Endothelial cell of umbilical vein (primary cell): ENCODE measurements around the gene FADS2. TPM values are rescaled to one million over a fixed set of nuclear protein-coding genes. Genes with fewer than 3 reads are reported as not detected.

Experiments used
- BruUV-seq: library from RNA; stranded (reverse); fragments of 400-500 nt; replicated peaks from 2 replicates; lab custom pipeline; 2021; lab: Mats Ljungman, UMichigan
- CTCF ChIA-PET: fragments of 300-600, 350-600 bp; sonication (Branson Sonifier 250); formaldehyde crosslinking; loops from one replicate; lab custom pipeline; 2021; ENCODE audit warnings: antibody characterized with exemption, inconsistent platforms; lab: Charles Lee
- POLR2A ChIA-PET: fragments of 300-600, 350-600 bp; sonication (Branson Sonifier 250); formaldehyde crosslinking; loops from one replicate; lab custom pipeline; 2021; ENCODE audit warnings: antibody characterized with exemption, inconsistent platforms; lab: Charles Lee
- DNase-seq: peaks from one replicate; pipeline ENCODE4 v3.0.0-alpha.2; 2011; ENCODE audit warnings: low read depth, low spot score
- FAIRE-seq: peaks from 2 replicates; lab custom pipeline; 2011; peaks lifted over from hg19 to GRCh38; lab: Jason Lieb, UNC
- H2AFZ ChIP-seq: 2 replicates; pipeline ENCODE4 v1.6.0; 2012; ENCODE audit warnings: low read depth, low read length, control low read depth, inconsistent platforms
- H3K27ac ChIP-seq: 2 replicates; pipeline ENCODE4 v1.5.1; 2011; ENCODE audit warnings: low read depth, mild to moderate bottlenecking, control low read depth, low read length, moderate library complexity; ENCODE audit not compliant: insufficient read depth
- H3K27me3 ChIP-seq, 2 experiments: 2 replicates each; pipeline versions ENCODE4 v1.6.0 to v1.6.1; 2011; ENCODE audit warnings: low read length in 2 of 2, mixed read lengths in 1 of 2; ENCODE audit not compliant: control insufficient read depth in 2 of 2, insufficient read depth in 2 of 2
- H3K36me3 ChIP-seq, 2 experiments: 2 replicates in 1 of 2; 3 replicates in 1 of 2; pipeline ENCODE4 v1.5.1; 2011; ENCODE audit warnings: low read length in 2 of 2, mild to moderate bottlenecking in 1 of 2, moderate library complexity in 1 of 2; ENCODE audit not compliant: control insufficient read depth in 2 of 2, insufficient read depth in 2 of 2; ENCODE audit errors: extremely low read depth in 1 of 2
- H3K4me1 ChIP-seq: 3 replicates; pipeline ENCODE4 v1.5.1; 2011; ENCODE audit warnings: mild to moderate bottlenecking, low read length; ENCODE audit not compliant: control insufficient read depth, insufficient read depth; ENCODE audit errors: extremely low read depth
- H3K4me2 ChIP-seq: 2 replicates; pipeline ENCODE4 v1.6.1; 2011; ENCODE audit warnings: low read length, control low read depth, mixed read lengths; ENCODE audit not compliant: insufficient read depth
- H3K4me3 ChIP-seq, 3 experiments: fragments of 200-600 bp in 1 of 3; sonication (generic), shearing (Covaris generic) in 1 of 3; replicated peaks in 1 of 3; 2 replicates each; pipeline ENCODE4 v1.5.1; 2011 to 2016; ENCODE audit warnings: control low read depth in 3 of 3, low read length in 3 of 3, mild to moderate bottlenecking in 2 of 3, inconsistent platforms in 1 of 3, low read depth in 1 of 3, moderate library complexity in 1 of 3; ENCODE audit not compliant: insufficient read depth in 1 of 3
- H3K79me2 ChIP-seq: 2 replicates; pipeline ENCODE4 v1.6.0; 2012; ENCODE audit warnings: low read length, inconsistent platforms; ENCODE audit not compliant: control insufficient read depth, insufficient read depth
- H3K9ac ChIP-seq: replicated peaks from 2 replicates; pipeline ENCODE3; 2011; ENCODE audit warnings: low read length, control low read depth; ENCODE audit not compliant: insufficient read depth; ENCODE audit errors: extremely low read depth
- H3K9me1 ChIP-seq: replicated peaks from 3 replicates; pipeline ENCODE4 v1.6.0; 2011; ENCODE audit warnings: mild to moderate bottlenecking, low read length; ENCODE audit not compliant: control insufficient read depth, insufficient read depth; ENCODE audit errors: extremely low read depth
- H3K9me3 ChIP-seq: replicated peaks from 2 replicates; pipeline ENCODE4 v1.5.1; 2012; ENCODE audit warnings: low read length, inconsistent platforms; ENCODE audit not compliant: control insufficient read depth, insufficient read depth
- H4K20me1 ChIP-seq: replicated peaks from 2 replicates; pipeline ENCODE3; 2011; ENCODE audit warnings: mild to moderate bottlenecking, low read length; ENCODE audit not compliant: control insufficient read depth, insufficient read depth; ENCODE audit errors: extremely low read depth
- EZH2 ChIP-seq: IDR thresholded peaks from 2 replicates; pipeline ENCODE4 v1.6.1; 2012; ENCODE audit warnings: borderline replicate concordance, low read depth, mild to moderate bottlenecking, moderate library complexity, low read length, inconsistent platforms; ENCODE audit not compliant: severe bottlenecking
- FOS ChIP-seq: IDR thresholded peaks from 2 replicates; pipeline ENCODE4 v1.6.1; 2011; ENCODE audit warnings: mild to moderate bottlenecking, low read length, moderate library complexity, borderline replicate concordance; ENCODE audit not compliant: insufficient read depth
- GATA2 ChIP-seq: IDR thresholded peaks from 2 replicates; pipeline ENCODE4 v1.7.0; 2011; ENCODE audit warnings: low read depth, mild to moderate bottlenecking, moderate library complexity, mixed read lengths, low read length; ENCODE audit not compliant: insufficient read length, insufficient read depth
- MYC ChIP-seq: IDR thresholded peaks from one replicate; pipeline ENCODE4 v1.6.1; 2011; ENCODE audit warnings: mild to moderate bottlenecking, low read depth, low read length
- POLR2A ChIP-seq: IDR thresholded peaks from 2 replicates; pipeline ENCODE4 v1.6.1; 2012; ENCODE audit warnings: low read depth, mild to moderate bottlenecking, control low read depth, low read length
- POLR2AphosphoS5 ChIP-seq: IDR thresholded peaks from 2 replicates; pipeline ENCODE4 v1.6.1; 2012; ENCODE audit warnings: low read depth, mild to moderate bottlenecking, control low read depth, low read length, moderate library complexity; ENCODE audit not compliant: insufficient read depth
- dilution Hi-C: fragments of 300-500 bp; cut with MboI; formaldehyde crosslinking; loops from one replicate; pipeline ENCODE4 v1.15.0; 2019; ENCODE audit warnings: low sequenced_read_pairs; ENCODE audit not compliant: extremely low pct_ligation_motif_present
- intact Hi-C: fragments of 100-400 bp; cut with micrococcal nuclease; formaldehyde crosslinking; loops from one replicate; pipeline ENCODE4 v1.10.0; 2022
- polyA plus RNA-seq, 4 experiments: library from polyadenylated mRNA; depleted of rRNA in 3 of 4; stranded (reverse) in 3 of 4; unstranded in 1 of 4; fragments of >200 nt; gene quantifications; 2 replicates each; pipeline versions ENCODE4 v1.2.1 to v1.2.3, GENCODE V29; 2011 to 2012; ENCODE audit warnings: missing spikeins in 1 of 4
- total RNA-seq: library from RNA; stranded (reverse); gene quantifications from 2 replicates; pipeline ENCODE4 v1.2.3, GENCODE V29; 2021
- TF ChIP-seq, protein P1 (sequence below): IDR thresholded peaks from 2 replicates; pipeline ENCODE4 v1.6.1; 2011; ENCODE audit not compliant: insufficient read depth, insufficient read length
- TF ChIP-seq, protein P2 (sequence below), 2 donors: IDR thresholded peaks; 1 replicate in 1 of 2; 2 replicates in 1 of 2; pipeline ENCODE4 v1.5.1; 2011; ENCODE audit warnings: low read length in 2 of 2, mild to moderate bottlenecking in 2 of 2, moderate library complexity in 2 of 2, control low read depth in 1 of 2, inconsistent platforms in 1 of 2, low read depth in 1 of 2; ENCODE audit not compliant: insufficient read depth in 1 of 2; ENCODE audit errors: extremely low read depth in 1 of 2

FADS2 gene
- total and polyA plus RNA-seq, 2 donors (not counting 3 experiments of a cell fraction or from before 2014, with no cell fraction given) = 668 to 898 TPM

DNA sequence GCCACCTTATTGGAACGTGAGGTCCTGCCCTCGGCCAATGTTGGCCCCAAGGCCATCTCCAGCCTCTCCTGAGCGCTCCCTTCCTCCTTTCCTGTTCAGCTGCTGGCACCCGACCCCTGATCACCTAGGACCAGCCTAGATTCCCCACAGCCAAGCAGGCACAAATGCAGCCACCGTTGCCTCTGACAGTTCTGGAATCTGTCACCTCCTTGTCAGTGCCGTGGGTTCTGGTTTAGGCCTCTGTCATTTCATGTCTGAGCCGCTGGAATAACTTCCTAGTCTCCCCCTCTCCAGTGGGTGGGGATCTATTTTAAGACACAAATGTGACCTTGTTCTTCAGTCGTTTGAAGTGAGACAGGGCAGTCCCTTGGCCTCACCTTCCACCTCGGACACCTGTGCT, 33.5 kb downstream of the FADS2 start:
- Histone ChIP-seq H4K20me1 (no peaks in the 10 kb centered on the region), H3K9ac (no peak overlapping the region), H3K27me3 (no peaks in the 10 kb centered on the region), H3K4me2 (no peak overlapping the region), H3K9me3 (no peaks in the 10 kb centered on the region), H3K4me3 (no peak overlapping the region), H2AFZ (no peak overlapping the region), H3K4me1 (no peaks in the 10 kb centered on the region), H3K27ac (no peak overlapping the region), H3K79me2 (no peaks in the 10 kb centered on the region), H3K36me3 (peaks cover 22 to 42% of the 10 kb centered on the region in 2 experiments), H3K9me1 (no peaks in the 10 kb centered on the region)
- dilution Hi-C loops = no loop called here
- CTCF ChIA-PET = interaction anchor here (0.6 to 1.5 kb wide), 2 partner anchors 220 to 1908 kb away, joined by 3 to 5 read pairs; no protein-coding TSS in a partner anchor
- POLR2A ChIA-PET = no interaction called here
- no peak for DNase-seq
- intact Hi-C loops = no loop called here
- no peak for FAIRE-seq
- TF ChIP-seq POLR2A (no peak), EZH2 (no peak), FOS (no peak), GATA2 (no peak), POLR2AphosphoS5 (no peak), MYC (no peak)
- TF ChIP-seq, protein P1, sequence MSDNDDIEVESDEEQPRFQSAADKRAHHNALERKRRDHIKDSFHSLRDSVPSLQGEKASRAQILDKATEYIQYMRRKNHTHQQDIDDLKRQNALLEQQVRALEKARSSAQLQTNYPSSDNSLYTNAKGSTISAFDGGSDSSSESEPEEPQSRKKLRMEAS = no peak
- TF ChIP-seq, protein P2, sequence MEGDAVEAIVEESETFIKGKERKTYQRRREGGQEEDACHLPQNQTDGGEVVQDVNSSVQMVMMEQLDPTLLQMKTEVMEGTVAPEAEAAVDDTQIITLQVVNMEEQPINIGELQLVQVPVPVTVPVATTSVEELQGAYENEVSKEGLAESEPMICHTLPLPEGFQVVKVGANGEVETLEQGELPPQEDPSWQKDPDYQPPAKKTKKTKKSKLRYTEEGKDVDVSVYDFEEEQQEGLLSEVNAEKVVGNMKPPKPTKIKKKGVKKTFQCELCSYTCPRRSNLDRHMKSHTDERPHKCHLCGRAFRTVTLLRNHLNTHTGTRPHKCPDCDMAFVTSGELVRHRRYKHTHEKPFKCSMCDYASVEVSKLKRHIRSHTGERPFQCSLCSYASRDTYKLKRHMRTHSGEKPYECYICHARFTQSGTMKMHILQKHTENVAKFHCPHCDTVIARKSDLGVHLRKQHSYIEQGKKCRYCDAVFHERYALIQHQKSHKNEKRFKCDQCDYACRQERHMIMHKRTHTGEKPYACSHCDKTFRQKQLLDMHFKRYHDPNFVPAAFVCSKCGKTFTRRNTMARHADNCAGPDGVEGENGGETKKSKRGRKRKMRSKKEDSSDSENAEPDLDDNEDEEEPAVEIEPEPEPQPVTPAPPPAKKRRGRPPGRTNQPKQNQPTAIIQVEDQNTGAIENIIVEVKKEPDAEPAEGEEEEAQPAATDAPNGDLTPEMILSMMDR (IDR thresholded peaks at IDR 0.05; ENCODE audit: extremely low read depth in 1 of 2, insufficient read depth in 1 of 2, low read depth in 1 of 2, low read length in 2 of 2) = no peak
- no TSS peak for BruUV-seq
